HG03442 (cell line): ENCODE measurements around the gene ITIH5.
"Not testable (repeated sequence)": the region's sequence is repeated elsewhere in the genome, so short reads cannot be mapped to it uniquely, and the experiment has no call there.

Source experiments
- ATAC-seq: cut with Tn5 transposase; IDR thresholded peaks from one replicate; pipeline ENCODE4 v1.9.1; 2021; ENCODE audit warnings: mild to moderate bottlenecking, moderate library complexity; ENCODE audit not compliant: unreplicated experiment

ITIH5 gene

DNA sequence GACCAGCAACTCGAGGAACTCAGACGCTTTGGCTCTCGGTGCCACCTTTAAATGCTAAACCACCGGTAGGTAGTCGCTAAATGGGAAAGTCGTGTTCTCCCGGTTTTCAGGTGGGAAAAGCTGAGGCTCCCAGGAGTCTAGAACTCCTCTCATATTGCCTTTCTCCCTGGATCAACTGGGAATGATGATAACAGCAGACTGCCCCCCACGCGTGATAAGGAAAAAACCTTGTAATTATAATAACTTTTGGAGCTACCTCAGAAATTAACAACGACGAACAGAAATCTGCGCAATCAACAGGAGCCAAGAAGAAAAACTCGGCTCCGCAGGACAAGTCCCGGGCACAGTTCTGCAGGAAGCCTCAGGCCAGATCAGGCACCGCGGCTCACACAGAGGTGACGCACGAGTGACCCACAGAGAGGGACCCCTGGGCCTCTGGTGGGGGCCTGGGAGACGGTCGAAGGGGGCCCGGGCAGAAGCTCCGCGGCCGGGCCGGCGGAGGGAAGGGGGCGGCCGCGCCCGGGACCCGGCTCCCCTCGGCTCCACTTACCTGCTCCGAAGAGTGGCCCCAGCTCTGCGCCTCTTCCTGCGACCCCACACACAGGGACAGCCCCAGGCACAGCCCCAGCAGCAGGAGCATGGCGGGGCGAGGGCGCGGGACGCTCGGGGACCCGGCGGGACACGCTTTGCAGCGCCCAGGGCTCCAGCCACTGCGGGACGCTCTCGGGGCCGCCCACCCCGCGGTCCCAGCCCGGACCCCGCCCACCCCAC is at the start of gene ITIH5:
TSS of gene ITIH5 (minus strand) at position 714 of the 771 bp plus-strand sequence. CDS start at position 640, 74 bp downstream.
- no peak for ATAC-seq

GRCh38 chr10:7715515-7715914 is 48.7 kb upstream of the ITIH5 start:
- ATAC-seq, result no peak

- ATAC-seq, result not testable (repeated sequence)
Measured at GRCh38 chr10:7711075-7711474, 44.3 kb upstream of the ITIH5 start.

GRCh38 chr10:7710446-7710845 is 43.7 kb upstream of the ITIH5 start:
- ATAC-seq, result no peak

DNA sequence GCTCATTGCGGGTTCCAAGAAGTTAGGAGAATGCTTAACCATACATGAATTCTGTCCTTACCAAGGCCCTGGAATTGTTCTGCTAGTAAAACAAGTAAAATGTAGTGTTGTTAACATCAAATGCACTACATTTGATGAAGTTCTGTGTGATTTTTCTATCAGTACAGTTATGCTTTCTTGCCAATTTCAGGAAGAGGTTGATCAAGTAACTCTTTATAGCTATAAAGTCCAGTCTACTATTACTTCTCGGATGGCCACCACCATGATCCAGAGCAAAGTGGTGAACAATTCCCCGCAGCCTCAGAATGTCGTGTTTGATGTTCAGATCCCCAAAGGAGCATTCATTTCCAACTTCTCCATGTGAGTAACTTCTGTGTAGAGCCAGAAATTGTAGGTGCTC is 42.1 kb upstream of the ITIH5 start:
- no peak for ATAC-seq

GRCh38 chr10:7707858-7708622 is 41.3 kb upstream of the ITIH5 start:
- ATAC-seq, result no peak

DNA sequence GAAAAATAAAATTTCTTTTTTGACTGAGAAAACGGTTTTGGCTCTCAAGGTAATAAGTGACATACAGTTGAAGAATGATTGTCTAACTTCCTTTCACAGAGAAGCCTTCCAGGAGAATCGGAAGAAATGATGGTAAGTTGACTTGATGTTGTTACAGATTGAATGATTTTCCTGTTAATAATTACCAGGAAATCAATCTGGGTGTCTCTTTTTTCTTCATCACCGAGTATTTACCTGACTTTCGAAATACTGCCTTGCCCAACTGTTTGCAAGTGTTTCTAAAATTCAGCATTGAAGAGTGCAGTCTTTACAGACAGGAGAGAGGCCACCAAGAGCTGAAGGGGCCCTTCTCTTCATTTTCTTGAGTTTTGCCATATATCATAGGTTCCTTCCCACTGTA is 40.3 kb upstream of the ITIH5 start:
- ATAC-seq, result no peak

DNA sequence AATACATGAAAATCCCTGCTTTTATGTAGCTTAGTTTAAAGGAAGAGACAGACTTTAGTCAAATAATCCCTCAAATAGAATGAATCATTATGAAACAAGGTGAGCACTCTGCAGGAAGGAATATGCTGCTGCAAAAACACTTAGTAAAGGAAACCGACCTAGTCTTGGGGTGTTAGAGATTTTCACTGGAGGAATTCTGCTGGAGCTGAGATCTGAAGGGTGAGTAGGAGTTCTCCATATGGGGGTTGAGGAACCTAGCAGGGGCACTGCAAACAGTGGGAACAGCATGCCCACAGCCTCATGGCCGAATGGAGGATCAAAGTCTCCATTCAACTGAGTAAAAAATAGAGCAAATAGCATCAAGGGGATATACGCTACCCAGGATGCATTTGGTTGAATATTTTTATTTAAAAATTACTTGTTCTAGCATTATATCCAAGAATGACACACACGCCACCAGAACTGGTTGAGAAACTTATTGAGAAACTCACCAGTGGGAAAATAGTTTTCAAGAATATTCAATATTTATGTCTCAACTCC is 39.8 kb upstream of the ITIH5 start:
- ATAC-seq, result no peak

DNA sequence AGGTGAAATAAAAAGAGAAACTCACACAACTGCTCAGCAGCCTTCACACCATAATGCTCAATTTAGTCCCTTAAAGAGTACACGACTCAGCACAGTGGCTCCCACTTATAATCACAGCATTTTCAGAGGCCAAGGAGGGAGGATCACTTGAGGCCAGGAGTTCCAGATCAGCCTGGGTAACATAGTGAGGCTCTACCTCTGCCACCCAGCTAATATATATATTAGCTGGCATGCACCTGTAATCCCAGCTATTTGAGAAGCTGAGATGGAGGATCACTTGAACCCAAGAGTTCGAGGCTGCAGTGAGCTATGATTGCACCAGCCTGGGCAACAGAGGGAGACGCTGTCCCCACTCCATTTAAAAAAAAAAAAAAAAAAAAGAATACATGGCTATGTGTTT is 38.6 kb upstream of the ITIH5 start:
- ATAC-seq, result no peak

DNA sequence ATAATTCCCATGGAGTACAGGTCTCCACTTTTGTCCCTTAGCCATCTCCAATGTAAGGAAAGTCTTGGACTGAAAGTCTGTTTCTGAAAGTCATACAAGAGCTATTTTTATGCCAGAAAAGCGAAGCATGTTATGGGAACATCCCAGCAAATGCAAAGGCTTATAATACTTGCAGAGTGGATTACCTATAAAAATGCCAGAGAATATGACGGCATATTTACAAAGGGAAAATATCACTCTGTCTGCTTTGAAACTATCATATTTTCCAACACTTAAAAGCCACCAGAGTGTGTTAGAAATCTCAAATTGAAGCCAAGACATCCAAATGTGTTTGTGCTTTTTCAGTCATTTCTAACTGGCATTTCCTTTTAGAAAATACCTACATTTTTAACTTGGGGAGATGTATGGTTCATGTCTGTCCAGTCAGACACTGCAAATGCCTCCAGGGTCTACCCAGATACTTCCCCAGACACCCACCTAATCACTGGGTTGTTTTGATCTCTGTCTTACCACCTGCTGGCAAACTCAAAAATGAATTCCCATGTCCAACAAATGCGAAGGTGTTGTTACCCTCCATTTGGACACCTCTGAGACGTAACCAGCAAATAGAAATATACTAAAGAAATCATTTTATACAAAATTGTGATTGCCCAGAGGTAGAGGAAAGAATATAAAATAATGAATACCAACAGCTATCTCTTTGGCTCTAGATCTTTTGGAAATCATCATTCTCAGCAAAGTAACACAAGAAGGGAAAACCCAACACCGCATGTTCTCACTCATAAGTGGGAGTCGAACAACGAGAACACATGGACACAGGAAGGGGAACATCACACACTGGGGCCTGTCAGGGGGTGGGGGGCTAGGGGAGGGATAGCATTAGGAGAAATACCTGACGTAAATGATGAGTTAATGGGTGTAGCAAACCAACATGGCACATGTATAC is 37.6 kb upstream of the ITIH5 start:
- ATAC-seq, result no peak

GRCh38 chr10:7703140-7703539 is 36.4 kb upstream of the ITIH5 start, which contains the start of gene ITIH2:
Gene ITIH2, plus strand, starts transcription at chr10:7703316. Its CDS starts 119 bp downstream, at chr10:7703435.
- ATAC-seq, result no peak

- no peak for ATAC-seq
Measured at GRCh38 chr10:7702288-7702812, 35.6 kb upstream of the ITIH5 start.

GRCh38 chr10:7701158-7701742 is 34.5 kb upstream of the ITIH5 start:
- ATAC-seq, result no peak

- no peak for ATAC-seq
Measured at GRCh38 chr10:7700577-7701125, 33.9 kb upstream of the ITIH5 start.

- no peak for ATAC-seq
Measured at GRCh38 chr10:7697426-7697825, 30.7 kb upstream of the ITIH5 start.

GRCh38 chr10:7696545-7696944 is 29.8 kb upstream of the ITIH5 start:
- no peak for ATAC-seq

DNA sequence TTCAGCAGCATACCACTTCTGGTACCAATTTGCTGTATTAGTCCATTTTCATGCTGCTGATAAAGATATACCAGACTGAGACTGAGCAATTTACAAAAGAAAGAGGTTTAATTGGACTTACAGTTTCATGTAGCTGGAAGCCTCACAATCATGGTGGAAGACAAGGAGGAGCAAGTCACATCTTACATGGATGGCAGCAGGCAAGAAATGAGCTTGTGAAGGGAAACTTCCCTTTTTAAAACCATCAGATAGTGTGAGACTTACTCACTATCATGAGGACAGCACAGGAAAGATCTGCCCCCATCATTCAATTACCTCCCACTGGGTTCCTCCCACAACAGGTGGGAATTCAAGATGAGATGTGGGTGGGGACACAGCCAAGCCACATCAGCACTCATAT is 26.4 kb upstream of the ITIH5 start:
- ATAC-seq, result not testable (repeated sequence)

DNA sequence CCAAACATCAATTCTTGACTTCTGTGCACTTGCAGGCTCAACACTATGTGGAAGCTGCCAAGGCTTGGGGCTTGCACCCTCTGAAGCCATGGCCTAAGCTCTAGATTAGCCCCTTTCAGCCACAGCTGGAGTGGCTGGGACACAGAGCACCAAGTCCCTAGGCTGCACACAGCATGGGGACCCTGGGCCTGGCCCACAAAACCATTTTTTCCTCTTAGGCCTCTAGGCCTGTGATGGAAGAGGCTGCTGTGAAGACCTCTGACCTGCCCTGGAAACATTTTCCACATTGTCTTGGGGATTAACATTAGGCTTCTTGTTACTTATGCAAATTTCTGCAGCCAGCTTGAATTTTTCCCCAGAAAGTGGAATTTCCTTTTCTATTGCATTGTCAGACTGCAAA is 25.6 kb upstream of the ITIH5 start:
- not testable (repeated sequence) for ATAC-seq

DNA sequence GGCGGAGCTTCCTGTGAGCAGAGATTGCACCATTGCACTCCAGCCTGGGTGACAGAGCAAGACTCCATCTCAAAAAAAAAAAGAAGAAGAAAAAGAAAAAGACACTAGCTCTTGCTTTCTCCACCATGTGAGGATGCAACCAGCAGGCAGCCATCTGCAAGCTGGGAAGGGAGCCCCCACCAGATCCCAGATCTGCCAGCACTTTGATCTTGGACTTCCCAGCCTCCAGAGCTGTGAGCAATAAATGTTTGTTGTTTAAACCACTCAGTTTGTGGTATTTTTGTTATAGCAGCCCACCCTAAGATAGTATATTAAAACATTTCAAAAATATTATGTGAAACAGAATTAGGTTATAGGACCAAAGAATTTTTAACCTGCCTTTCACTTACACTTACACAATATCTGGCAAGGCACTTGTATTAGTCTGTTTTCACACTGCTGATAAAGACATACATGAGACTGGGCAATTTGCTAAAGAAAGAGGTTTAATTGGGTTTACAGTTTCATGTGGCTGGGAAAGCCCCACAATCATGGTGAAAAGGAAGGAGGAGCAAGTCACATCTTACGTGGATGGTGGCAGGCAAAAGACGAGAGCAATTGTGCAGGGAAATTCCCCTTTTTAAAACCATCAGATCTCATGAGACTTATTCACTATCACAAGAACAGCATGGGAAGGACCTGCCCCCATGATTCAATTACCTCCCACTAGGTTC is 24.3 kb upstream of the ITIH5 start:
- ATAC-seq, result not testable (repeated sequence)
